DMS153 (cell line): ENCODE data around the gene TOLLIP.

Experiments
- DNase-seq: peaks from one replicate; lab custom pipeline; 2025; lab: John Stamatoyannopoulos, UW

TOLLIP gene

DNA sequence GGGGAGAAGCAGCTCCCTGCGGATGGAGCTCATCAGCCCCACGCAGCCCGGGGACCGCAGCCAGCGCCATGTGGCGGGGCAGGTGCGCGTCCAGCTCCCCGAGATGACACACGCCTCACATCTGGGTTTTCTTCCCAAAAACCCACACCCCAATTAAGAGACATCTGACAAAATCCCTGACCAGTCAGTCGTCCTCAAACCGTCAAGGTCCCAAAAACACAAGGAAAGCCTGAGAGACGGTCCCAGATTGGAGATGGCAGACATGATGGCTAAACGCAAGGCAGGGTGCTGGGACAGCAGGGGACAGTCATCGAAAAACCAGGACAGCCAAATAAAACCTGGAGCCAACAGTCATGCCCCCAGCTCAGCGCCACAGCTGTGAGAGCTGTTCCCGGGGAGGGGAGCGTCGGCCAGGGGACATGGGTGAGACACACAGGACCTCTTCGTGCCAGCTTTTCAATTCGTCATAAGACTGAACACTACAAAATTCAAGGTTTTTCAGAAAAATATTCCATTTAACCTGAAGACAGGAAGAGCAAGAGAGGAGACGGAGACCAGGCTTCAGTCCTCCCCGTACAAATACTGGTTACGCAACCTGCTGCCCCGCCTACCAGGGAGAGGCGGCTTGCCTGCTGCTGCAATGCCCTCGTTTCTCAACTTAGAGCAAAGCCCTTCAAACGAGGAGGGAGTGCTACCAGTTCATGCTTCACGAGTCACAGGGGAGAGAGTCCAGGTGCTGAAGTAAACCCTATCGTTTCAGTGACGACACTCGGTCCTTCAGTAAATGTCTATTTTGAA is 10.5 kb downstream of the TOLLIP start:
- peak; percentile 50 for DNase-seq

DNA sequence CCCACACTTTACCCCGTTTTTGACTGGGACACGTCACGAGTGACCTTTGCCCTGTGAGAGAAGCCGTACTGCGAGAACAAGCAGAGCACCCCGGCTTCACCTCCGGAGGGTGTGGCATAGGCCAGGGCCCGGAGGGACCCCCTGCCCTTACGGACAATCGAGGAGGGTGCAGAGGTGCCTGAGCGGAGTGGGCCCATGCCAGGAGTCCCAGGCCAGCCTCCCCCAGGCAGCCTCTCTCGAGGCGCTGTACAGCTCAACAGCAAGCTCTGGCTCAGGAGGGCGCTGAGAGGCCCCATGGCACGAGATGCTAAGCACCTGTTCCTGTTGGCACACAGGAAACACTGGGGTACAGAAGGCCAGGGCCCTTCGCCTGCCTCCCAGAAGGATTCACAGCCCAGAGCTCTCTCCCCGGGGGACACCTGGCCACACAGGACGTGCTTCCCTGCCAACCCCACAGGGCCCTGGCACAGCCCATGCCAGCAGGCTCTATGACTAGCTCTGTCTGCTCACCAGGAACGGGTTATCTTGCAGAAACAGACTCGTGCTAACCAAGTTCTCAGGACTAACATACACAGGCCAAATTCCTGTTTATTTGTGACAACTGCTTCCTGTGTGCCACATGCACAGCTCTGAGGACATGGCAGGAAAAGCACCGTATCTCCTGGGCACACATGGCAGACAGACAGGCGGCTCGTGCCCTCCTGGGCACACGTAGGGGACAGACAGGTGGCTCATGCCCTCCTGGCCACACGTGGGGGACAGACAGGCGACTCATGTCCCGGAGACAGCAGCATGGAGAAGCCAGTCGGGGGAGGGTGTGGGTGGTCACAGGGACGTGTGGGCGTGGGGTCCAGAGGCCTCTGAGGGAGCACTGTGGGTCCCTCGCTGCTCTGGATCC is 11.6 kb downstream of the TOLLIP start:
- DNase-seq, result no peak

DNA sequence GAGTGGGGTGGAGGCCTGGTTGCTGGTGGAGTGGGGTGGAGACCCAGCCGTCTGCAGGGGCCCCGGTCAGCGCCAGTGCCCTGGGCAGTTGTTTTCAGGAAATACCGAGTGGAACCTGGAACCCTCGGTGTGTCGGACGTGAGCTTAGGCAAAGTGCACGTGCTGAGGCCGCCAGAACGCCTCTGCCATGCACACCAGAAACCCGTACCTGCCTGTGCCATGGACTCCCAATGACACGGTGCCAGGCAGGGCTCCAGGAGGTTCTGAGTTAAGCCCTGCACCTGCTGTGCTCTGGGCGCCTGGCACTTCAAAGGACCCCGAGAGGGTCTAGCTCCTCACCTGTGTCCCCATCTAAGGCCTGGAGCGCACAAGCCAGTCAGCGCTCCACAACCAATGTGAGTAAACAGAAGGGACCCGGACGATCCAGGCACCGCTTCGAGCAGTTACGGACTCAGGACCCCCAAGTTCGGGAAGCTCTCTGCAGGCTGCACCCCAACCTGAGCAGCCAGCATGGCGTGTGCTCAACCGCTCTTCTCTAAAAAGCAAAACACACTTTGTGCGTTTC is 12.3 kb downstream of the TOLLIP start:
- no peak for DNase-seq

DNA sequence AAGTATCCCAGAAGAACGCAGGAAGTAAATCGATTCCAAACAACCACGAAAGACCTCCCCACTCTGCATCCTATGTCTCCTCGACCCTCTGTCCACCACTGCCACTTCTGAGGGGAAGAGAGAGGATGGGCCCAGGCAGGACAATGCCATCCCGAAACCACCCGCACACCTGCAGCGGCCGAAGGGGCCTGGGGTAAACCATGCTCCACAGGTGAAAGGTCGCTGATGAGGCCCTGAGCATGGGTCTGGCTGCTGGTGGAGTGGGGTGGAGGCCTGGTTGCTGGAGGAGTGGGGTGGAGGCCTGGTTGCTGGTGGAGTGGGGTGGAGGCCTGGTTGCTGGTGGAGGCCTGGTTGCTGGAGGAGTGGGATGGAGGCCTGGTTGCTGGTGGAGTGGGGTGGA is 13.1 kb downstream of the TOLLIP start:
- DNase-seq, result no peak

DNA sequence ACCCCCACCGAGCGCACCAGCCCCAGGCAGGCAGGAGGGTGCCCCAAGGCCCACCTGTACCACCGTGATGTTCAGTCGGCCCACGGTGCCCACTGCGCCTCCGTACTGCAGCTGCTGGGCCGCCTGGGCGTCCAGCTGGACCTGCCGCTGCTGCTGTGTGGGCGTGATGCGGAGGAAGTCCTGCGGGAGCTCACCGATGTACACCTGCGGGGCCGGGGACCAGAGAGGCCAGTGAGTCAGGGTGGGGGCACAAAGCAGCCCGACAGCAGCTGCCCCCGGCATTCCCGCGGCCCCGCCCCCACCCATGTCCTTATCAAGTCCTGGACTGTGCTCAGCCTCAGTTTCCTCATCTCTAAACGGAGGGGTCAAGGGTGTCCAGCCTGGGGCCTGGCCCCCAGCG is 13.8 kb downstream of the TOLLIP start:
- DNase-seq, result no peak

DNA sequence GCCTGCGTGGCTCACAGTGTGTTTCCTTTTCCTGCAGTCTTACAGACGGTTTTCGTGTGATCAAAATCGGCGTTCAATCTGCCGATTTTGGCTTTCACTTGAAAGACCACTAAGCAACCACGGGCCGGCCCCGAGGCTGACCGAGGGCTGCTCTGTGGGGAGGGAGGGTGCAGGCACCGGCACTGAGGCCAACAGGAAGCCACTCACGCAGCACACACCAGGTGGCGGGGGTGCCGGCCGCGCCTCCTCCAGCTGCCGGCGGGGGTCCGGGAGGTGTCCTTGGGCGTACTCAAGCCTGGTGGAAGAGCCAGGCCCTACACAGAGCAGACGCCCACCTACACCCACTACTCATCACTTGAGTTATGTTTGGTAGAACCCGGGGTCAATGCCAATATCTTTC is 14.3 kb downstream of the TOLLIP start:
- no peak for DNase-seq

DNA sequence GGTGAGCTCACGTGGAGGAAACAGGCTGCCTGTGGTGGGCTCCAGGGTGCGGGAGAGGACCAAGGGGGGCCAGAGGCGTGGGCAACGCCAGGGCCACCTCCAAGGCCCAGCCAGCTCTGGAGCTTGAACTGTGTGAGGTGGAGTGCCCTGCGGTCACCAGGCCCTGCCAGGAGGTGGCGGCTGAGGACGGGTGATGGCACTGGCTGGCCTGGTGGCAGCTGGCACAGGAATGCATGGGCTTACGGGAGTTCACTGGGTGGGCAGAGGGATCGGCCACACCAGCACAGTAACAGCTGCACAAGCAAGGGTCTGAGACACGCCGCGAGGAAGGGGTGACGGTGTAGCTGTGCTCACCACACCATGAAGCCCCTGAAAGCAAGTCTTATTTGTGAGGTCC is 15.8 kb downstream of the TOLLIP start:
- DNase-seq, result no peak

DNA sequence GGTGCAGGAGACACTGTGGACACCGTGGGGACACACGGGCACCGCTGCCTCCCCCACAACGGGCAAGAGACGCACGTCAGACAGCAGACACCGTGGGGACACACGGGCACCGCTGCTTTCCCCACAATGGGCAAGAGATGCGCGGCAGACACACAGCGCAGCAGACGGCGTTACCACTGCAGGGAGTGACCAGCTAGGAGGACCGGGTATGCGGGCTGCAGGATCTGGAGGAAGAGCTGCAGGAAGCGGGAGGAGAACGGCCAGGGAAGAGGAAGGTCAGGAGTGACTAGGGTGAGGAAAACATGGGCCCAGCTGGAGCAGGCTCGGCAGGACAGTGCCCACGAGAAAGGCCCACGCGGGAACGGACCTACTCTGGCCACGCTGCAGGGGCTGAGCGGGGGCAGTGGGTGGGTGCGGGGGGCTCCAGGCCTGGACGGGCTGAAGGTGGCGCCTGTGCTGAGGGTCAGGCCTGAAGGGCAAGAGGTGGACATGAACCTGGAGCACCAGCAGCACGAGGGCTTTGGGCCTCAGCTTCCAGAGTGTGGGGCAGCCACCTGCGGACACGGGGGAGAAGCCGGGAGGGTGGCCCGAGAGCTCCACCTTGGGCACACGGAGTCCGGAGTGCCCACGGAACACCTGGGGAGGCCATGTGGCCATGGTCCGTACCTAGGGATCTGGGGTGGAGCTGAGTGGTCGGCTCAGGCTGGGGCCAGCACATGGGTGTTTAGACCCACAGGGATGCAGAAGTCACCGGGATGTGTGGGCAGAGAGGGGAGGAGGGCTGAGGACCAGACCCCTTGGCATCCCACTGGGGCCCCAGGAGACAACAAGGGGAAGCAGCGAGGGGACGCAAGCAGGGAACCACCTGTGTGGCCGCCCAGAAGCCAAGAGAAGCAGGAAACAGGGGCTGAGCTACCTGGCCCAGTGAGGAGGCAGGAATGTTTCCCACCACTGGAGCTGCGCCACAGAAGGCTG is 16.5 kb downstream of the TOLLIP start:
- no peak for DNase-seq

DNA sequence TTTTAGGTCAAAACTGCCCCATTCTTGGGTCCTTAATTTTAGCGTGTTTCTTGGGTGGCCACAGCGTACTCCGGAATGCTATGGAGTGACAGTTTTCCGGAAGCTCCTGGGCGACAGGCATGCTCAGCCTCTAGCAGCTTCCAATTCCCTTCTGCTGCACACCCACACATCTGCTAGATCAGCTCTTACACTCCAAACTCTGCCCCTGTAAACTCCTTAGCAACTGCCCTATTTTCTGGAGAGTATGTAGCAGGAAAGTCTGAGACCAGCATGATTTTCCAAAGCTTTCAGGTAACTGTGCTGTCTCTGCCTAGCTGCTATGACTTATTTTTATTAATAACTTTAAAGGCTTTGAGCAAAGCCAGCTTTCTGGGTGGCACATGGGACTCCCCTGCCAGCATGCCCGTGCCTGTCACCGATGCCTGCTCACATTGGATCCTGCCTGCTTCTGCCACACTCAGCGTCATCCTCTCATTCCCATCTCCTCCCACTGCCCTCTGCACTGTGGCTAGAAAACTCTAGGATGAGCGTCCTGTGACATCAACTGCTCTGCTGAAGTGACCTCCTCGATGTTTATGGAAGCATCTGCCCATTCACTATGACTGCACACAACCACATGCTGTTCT is 17.3 kb downstream of the TOLLIP start:
- DNase-seq, result no peak

DNA sequence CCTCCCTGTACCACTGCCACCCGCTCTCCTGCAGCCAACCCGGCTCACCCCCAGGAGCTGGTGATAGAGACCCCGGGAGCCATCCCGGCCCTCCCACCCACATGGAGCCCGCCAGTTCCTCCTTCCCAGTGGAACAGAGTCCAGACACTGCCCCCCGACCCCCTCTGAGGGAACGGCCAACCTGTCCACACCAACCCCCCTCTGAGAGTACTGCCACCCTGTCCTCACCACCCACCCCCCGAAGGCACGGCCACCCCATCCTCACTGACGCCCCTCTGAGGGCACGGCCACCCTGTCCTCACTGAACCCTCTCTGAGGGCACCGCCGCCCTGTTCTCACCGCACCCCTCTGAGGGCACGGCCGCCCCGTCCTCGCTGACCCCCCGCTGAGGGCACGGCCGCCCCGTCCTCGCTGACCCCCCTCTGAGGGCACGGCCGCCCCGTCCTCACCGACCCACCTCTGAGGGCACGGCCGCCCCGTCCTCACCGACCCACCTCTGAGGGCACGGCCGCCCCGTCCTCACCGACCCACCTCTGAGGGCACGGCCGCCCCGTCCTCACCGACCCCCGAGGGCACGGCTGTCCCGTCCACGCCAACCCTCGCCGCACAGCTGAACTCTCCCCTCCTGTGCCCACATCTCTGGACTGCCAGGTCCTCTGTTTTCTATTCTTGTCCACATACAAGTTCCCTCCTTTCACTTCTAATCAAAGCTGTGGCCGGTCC is 18.0 kb downstream of the TOLLIP start:
- no peak for DNase-seq

DNA sequence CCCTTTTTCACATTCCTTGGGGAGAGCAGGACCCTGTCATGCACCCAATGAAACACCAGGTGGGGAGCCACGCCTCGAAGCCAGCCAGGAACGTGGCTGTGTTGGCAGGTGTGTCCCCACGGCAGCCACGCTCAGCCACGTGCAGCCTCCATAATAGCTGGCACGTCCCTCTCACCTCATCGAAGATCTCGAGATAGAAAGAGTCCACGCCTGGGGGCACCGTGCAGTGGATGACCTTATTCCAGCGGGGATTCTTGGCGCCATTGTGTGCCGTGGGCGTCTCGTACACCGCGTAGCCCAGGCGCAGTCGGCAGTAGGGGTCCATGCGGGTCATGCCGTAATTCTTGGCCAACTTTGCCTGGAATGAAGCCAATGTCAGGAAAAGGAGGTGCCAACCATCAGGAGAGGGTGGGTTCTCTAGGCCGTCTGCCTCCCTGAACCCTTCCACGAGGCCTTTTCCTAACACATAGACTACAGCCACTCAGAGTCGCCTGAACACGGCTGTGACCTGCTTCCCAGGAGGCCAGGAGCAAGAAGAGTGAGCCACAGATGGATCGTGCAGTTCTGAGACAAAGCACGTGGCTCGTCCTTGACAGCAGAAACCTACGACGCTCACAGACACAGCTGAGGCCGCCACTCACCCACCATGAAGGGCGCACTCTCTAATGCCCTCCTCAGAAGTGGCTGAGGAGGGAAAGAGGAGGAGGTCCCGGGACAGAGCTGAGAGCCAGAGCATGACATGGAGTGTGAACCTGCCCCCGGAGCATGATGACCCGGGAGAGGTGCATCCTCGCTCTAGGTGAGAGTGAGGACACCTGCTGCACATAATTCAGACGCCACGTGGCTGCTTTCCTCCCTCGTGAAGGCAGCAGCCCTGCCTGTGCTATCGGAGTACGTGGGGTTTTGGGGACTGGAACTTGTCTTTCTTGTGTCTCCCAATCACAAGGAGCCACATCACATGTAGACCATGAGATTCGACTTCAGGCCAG is 19.1 kb downstream of the TOLLIP start:
- DNase-seq, result no peak

DNA sequence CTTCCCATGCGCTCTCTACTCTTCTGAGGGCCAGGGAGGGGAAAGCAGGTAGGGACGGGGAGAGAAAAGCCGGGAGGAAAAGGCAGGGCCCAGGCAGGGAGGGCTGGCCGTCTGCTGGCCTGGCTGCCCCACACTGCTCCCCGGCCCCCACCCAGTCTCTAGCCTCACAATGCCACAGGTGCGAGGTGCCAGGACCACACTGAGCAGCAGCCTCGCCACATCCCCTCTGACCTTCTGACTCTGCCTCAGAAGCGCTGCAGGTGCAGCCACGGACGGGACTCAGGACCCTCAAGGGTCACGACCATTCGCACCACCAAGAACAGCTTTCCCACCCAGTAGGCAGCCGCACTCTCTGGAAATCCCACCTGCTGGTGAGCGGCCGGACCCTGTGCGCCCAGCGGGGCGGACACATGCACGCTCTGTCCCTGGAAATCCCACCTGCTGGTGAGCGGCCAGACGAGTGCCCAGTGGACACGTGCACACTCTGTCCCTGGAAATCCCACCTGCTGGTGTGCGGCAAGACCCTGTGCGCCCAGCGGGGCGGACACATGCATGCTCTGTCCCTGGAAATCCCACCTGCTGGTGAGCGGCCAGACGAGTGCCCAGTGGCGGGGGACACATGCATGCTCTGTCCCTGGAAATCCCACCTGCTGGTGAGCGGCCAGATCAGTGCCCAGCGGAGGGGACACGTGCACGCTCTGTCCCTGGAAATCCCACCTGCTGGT is 20.1 kb downstream of the TOLLIP start:
- DNase-seq, result no peak

DNA sequence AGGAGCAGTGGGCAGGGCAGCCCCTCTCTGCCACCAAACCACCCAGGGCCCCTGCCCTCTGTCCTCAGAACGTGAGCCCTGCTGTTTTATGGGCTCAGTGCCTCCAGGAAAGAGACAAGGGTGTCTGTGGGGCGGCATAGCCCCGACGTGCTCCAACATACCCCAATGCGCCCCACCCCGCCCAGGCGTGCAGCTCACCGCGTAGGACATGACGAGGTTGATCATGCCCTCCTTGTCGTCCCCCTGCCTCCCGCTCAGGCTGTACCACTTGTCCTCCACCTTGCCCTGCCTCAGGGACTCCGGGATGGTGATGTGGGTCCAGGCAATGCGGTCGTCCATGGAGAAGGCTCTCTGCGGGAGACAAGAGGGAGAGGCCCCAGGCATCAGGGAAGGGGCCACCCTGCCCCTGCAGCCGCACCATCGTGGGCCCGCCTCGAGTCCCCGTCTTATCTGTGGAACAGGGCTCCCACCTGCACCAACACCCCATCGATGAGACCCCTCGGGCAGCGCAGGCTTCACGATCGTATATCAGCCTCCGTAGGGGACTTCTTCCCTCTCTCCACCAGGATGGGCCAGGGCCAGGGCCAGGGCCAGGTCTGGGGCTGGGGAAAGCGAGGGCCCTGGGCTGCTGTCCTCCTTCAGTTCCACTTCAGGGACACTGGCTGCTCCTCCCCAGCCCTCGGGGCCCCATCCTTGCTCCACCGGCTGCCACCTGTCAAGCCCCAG is 20.8 kb downstream of the TOLLIP start:
- no peak for DNase-seq

DNA sequence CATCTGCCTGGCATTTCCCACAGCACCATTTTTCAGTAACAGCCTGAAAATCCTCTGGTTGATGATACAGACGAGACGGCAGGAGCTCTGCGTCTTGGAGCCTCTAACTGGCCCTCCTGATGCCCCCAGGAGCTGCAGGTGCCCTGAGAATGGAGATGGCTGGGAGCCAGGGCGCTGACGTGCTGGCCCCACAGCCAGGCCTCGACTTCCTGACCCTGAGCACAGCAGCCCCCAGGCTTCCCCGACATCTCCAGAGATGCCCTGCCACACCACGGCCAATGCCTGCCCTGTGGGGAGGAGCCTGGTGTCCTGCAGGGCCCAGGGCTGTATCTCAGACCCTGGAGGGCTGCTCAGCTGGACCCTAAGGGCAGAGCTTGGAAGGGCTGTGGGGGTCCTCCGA is 21.5 kb downstream of the TOLLIP start:
- DNase-seq, result no peak

DNA sequence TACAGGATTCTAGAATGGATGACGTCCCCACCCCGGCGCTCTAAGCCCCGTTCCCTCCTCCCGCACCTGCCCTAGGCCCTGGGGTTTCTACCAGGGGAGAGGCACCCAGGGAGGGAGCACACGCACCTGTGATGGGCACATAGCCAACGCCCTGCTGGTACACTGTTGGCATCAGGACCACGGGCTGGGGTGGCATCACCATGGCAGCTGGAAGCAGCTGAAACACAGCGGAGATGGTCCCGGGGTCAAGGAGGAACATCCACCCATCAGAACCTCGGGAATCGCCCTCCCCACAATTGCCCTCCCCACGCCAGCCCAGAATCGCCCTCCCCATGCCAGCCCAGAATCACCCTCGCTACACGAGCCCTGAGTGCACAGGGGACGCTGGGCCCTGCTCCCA is 23.6 kb downstream of the TOLLIP start:
- no peak for DNase-seq

DNA sequence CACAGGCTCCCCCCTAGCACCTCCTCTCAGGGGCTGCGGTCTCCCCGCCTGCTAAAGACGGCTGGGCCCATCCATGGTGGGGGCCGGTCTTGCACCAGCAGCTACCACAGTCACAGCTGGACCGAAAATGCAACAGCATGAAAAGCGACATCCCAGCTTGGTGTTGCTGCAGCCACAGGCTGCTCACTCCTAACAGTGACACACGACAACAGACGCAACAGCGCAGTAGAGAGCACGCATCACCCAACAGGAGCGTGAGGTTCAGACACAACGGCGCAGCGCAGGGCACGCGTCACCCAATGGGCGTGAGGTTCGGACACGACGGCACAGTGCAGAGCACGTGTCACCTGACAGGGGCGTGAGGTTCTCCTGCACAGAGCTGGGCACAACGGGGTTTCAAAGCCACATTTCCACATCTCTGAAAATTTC is 24.1 kb downstream of the TOLLIP start:
- DNase-seq, result no peak

DNA sequence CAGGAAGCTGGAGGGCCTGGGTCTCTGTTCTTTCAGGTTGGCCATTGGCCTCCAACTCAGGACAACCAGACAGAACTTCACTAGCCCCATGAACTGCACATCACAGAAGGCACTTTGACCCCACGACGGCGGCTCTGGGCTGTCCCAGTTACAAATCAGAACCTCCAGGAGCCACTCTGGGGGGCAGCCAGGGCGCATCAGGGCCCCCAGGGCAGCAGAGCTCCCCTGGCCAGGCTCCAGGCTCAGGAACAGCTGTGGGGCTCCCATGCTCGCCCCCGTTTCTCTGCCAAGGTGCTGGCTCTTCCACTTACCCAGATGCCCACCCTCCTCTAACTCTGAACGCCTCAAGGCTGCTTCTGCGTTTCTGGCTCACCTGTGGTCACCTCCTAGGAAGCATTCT is 25.5 kb downstream of the TOLLIP start:
- DNase-seq, result no peak

DNA sequence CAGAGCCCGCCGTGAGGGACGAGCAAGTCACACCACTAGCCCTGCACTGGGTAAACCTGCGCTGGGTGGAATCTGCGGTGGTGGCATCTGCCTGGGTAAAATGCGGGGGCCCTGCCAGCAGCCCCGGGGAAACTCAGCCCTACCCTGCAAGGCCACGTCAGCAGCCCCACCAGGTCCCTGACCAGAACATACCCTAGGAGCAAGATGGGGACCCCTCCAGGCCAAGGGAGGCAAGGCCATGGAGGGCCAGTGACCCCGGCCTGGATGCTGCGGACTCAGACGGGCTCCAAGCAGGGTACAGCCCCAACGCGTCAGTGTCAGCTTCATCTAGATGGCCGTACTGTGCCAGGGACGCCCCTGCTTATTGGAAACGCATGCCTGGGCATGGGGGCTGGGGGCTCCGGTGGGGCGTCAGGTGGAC is 26.3 kb downstream of the TOLLIP start:
- no peak for DNase-seq
